NCI-H2196 (cell line): Measurements from ENCODE around the gene THAP7.

Source experiments
- DNase-seq: peaks from one replicate; lab custom pipeline; 2025; ENCODE audit not compliant: unreplicated experiment; lab: John Stamatoyannopoulos, UW

Gene THAP7

DNA sequence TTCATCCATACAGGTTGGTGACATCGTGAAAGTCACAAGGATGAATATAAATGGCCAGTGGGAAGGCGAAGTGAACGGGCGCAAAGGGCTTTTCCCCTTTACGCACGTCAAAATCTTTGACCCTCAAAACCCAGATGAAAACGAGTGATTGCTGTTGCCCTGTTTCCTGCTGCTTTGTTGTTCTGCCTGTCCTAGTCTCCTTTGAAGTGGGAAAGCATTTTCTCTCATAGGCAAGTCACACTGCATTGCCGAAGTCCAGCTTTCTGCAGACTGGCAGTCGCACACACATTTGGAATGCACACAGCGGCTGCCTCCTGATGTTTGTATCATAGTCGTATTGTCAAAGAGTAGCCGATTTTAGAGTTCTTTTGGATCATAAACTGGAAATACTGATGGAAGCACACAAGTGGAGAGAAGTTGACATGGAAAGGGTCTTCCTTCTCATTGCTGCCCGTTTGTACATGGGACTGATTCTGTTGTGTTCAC, 52.2 kb downstream of the THAP7 start:
- DNase-seq, result no peak
